ENCODE data around the gene KRTAP6-2.

Gene KRTAP6-2

DNA sequence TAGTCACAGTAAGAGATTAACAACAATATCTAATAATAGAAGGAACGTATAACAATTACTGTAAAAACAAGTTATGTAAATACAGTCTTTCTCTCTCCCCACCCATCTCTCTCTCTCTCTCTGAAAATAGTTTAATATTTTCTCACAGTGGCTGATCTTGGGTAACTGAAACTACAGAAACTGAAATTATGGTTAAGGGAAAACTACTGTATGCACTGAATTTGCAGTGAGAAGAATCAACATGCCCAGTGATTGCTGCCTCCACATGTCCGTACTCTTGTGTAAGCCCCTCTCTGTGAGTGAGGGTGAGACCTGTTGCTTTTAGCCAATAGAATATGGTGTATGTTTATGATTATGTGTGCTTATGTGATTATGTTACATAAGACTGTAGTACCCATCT, 13.4 kb upstream of the KRTAP6-2 start:
- TF ChIP-seq CTCF (IDR thresholded peaks at IDR 0.05; ENCODE audit: insufficient read depth, low read depth, low read length, missing control alignments), result no peak
- no peak for DNase-seq (ENCODE audit: low read depth)
- H3K4me3 ChIP-seq (ENCODE audit: low read depth, low read length), result no peak overlapping the region

DNA sequence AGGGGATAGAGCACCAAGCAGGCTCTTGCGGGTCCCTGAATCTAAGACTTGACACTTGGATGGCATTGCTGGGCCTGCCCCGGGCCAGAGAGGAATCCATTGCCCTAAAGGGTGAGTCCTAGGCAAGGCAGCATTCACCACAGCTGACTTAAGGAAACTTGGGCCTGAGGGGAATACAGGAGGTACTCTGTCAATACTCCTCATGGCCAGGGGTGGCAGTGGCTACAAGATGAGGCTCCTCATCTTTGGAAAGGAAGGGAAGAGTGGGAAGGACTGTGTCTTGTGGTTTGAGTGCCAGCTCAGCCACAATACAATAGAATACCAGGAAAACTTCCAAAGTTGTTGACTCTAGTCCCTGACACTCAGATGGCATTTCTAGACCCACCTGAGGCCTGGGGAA, 7.3 kb upstream of the KRTAP6-2 start:
- no peak for DNase-seq (ENCODE audit: low read depth)
- H3K4me3 ChIP-seq (ENCODE audit: low read depth, low read length), result no peak overlapping the region
- TF ChIP-seq CTCF (IDR thresholded peaks at IDR 0.05; ENCODE audit: insufficient read depth, low read depth, low read length, missing control alignments), result no peak

DNA sequence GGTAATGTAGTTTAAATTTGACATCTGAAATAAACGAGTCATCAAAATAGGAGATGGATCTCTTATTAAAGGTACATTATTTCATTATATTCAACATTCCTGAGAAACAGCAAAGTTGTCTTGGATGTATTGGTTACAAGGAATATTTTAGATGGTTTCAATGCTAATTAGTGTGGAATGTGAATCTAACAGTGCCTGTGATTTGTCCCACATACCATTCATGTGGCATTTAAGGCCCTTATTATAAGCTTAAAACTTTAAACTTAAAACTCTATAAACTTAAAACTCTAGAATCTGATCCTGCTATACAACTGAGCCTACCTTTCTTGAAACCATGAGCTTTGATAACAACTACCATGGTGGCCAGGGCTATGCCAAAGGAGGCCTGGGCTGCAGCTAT, 2.1 kb upstream of the KRTAP6-2 start, which contains the start of gene KRTAP22-1:
TSS of gene KRTAP22-1 (plus strand) at position 301 of the 400 bp plus-strand sequence.
- H3K4me3 ChIP-seq (ENCODE audit: low read depth, low read length), result no peak within 1 kb of the TSS
- no peak for DNase-seq (ENCODE audit: low read depth)
- TF ChIP-seq CTCF (IDR thresholded peaks at IDR 0.05; ENCODE audit: insufficient read depth, low read depth, low read length, missing control alignments), result no peak

DNA sequence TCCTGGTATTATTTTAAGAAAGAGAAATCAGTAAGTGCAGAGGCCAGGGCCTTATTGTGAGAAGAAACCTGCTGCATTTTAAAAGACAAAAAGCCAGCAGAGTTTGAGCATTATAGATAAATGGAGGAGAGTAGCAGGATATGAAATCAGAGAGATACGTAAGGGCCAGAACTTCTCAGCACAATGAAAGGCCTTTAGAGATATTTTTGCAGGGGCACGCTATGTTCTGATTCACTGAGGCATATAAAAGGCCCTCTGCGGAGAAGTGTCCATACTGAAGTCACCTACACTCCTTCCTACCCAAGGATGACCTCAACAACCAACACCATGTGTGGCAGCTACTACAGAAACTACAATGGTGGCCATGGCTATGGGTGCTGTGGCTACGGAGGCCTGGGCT, 6.6 kb downstream of the KRTAP6-2 start, which contains the start of gene KRTAP6-3:
TSS of gene KRTAP6-3 (plus strand) at position 301 of the 400 bp plus-strand sequence. CDS start at position 307, 6 bp downstream.
- TF ChIP-seq CTCF (IDR thresholded peaks at IDR 0.05; ENCODE audit: insufficient read depth, low read depth, low read length, missing control alignments), result no peak
- DNase-seq (ENCODE audit: low read depth), result no peak
- no peak within 1 kb of the TSS for H3K4me3 ChIP-seq (ENCODE audit: low read depth, low read length)

GRCh38 chr21:30590297-30590696, 8.4 kb downstream of the KRTAP6-2 start, which contains the start of gene KRTAP22-2:
KRTAP22-2 (minus strand) TSS chr21:30590397.
- no peak for DNase-seq (ENCODE audit: low read depth)
- no peak for TF ChIP-seq CTCF (IDR thresholded peaks at IDR 0.05; ENCODE audit: insufficient read depth, low read depth, low read length, missing control alignments)
- no peak within 1 kb of the TSS for H3K4me3 ChIP-seq (ENCODE audit: low read depth, low read length)

DNA sequence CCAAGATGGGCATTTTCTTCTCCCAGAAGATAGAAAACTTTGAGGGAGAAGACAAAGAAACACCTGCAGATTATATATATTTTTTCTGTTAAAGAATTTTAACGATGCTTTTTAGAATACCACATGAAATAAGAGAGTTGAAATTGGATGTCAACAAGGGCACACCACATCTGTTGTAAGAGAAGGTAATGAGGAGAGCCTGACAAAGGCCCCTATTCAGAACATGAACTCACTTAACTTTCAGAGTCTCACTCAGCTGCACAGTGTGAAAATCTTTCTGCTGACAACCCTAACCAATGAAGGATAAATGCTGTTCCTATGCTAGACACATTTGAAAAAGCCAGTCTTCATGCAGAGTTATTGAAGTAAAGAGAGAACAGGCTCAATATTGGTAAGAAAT, 15.8 kb downstream of the KRTAP6-2 start:
- H3K4me3 ChIP-seq (ENCODE audit: low read depth, low read length), result no peak overlapping the region
- no peak for TF ChIP-seq CTCF (IDR thresholded peaks at IDR 0.05; ENCODE audit: insufficient read depth, low read depth, low read length, missing control alignments)
- DNase-seq (ENCODE audit: low read depth), result no peak

DNA sequence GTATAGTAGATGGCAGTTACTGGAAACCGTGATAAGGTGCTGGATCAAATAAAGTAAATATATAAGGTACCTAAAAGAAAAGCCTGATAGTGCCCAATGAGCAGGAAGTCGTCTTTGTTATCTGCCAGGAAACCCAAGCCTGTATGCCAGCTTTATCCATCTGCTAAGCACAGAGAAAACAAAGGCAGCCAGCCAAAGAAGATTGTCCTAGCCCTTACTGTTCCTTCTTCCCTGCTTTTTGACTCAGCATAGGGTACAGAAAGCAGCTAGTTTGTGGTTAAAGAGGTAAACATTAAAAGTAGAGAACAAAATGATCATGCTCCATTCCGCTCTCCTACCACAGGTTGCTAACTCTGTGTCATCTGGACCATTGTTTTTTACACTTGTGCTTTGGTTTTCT, 18.6 kb downstream of the KRTAP6-2 start:
- H3K4me3 ChIP-seq (ENCODE audit: low read depth, low read length), result no peak overlapping the region
- no peak for DNase-seq (ENCODE audit: low read depth)
- TF ChIP-seq CTCF (IDR thresholded peaks at IDR 0.05; ENCODE audit: insufficient read depth, low read depth, low read length, missing control alignments), result no peak

Measured in GM12865 (cell line).